Right lobe of liver (tissue), 6 donors: ENCODE measurements around the gene HOXD11. TPM values are rescaled to one million over a fixed set of nuclear protein-coding genes. Genes with fewer than 3 reads are reported as not detected.

ENCODE experiments used
- ATAC-seq, 4 donors: fragments of 200-7000 bp; cut with Tn5 transposase; one replicate each; pipeline ENCODE4 v1.9.1; 2020; ENCODE audit warnings: mild to moderate bottlenecking in 4 of 4, moderate library complexity in 4 of 4
- DNase-seq, 3 donors: peaks; one replicate each; pipeline ENCODE4 v3.0.0-alpha.2; 2020
- H3K27ac ChIP-seq, 3 donors: fragments of 200-600 bp; one replicate each; pipeline ENCODE4 v1.8.0; 2022
- H3K27me3 ChIP-seq, 2 donors: fragments of 200-600 bp; one replicate each; pipeline ENCODE4 v1.8.0; 2022
- H3K36me3 ChIP-seq, 4 donors: fragments of 200-600 bp; sonication (generic) in 1 of 4; one replicate each; pipeline versions ENCODE4 v1.5.1 to v1.8.0; 2017 to 2022; ENCODE audit warnings: control low read depth in 1 of 4
- H3K4me1 ChIP-seq, 4 donors: fragments of 200-600 bp; sonication (generic) in 1 of 4; one replicate each; pipeline versions ENCODE4 v1.5.1 to v1.8.0; 2017 to 2022; ENCODE audit warnings: control low read depth in 1 of 4
- H3K4me3 ChIP-seq, 3 donors: fragments of 200-600 bp; one replicate each; pipeline ENCODE4 v1.8.0; 2022
- H3K9me3 ChIP-seq, 4 donors: fragments of 200-600 bp; sonication (generic) in 1 of 4; one replicate each; pipeline versions ENCODE4 v1.5.1 to v1.8.0; 2017 to 2022; ENCODE audit warnings: control low read depth in 1 of 4
- POLR2A ChIP-seq: fragments of 450-650 bp; IDR thresholded peaks from one replicate; pipeline ENCODE4 v1.6.1; 2017; ENCODE audit warnings: antibody characterized with exemption, mild to moderate bottlenecking
- WGBS: methylation state at CpG from one replicate; pipeline ENCODE4 v1.1.6; 2018; ENCODE audit warnings: low coverage, low lambda C conversion rate; ENCODE audit not compliant: insufficient coverage; ENCODE audit errors: missing lambda C conversion rate; 5-methylcytosine and 5-hydroxymethylcytosine counted together
- intact Hi-C, 2 donors: fragments of 100-400 bp; cut with DNase I; formaldehyde crosslinking; loops; one replicate each; pipeline versions ENCODE4 v1.11.2 to v1.14.1; 2022
- total RNA-seq, 6 experiments: library from RNA; depleted of rRNA in 2 of 6; stranded (reverse); fragments of >200 nt in 2 of 6; fragmentation: NEBNext Ultra II Directional in 3 of 6; extraction: Animal tissue kit (Norgen Biotek cat#: 25700) in 3 of 6; gene quantifications; one replicate each; pipeline versions ENCODE4 v1.1.0 to v1.2.4, GENCODE V29; 2016 to 2023
- TF ChIP-seq, protein P1 (sequence below), 4 donors: fragments of 200-600 bp in 3 of 4; fragments of 450-650 bp in 1 of 4; IDR thresholded peaks; one replicate each; pipeline versions ENCODE4 v1.5.1 to v1.8.0; 2016 to 2022; ENCODE audit warnings: antibody characterized with exemption in 4 of 4, mild to moderate bottlenecking in 2 of 4
- donor health status: DM: no; HTN: yes; CAD: no.
- donor health status: DM: no; HTN: no; CAD: no.
- donor health status: DM: no; HTN: no; CAD: no.
- donor health status: DM: no; HTN: yes; CAD: no.
- donor health status: DM: no; HTN: yes; CAD: no.

Gene HOXD11
- total RNA-seq, 6 experiments from 2014 or later: not detected

GRCh38 chr2:176150584-176151441 lies 43.7 kb downstream of the HOXD11 start:
- ATAC-seq: no peak
- Histone ChIP-seq H3K9me3 (no peaks in the 10 kb centered on the region), H3K27ac (no peak overlapping the region), H3K27me3 (peaks cover 0 to 76% of the 10 kb centered on the region in 2 donors), H3K4me3 (no peak overlapping the region), H3K4me1 (no peaks in the 10 kb centered on the region), H3K36me3 (no peaks in the 10 kb centered on the region)
- 6% methylated on average over 6 of the region's 14 CpGs for WGBS
- intact Hi-C loops: no loop called here
- TF ChIP-seq POLR2A: no peak
- TF ChIP-seq, protein P1, sequence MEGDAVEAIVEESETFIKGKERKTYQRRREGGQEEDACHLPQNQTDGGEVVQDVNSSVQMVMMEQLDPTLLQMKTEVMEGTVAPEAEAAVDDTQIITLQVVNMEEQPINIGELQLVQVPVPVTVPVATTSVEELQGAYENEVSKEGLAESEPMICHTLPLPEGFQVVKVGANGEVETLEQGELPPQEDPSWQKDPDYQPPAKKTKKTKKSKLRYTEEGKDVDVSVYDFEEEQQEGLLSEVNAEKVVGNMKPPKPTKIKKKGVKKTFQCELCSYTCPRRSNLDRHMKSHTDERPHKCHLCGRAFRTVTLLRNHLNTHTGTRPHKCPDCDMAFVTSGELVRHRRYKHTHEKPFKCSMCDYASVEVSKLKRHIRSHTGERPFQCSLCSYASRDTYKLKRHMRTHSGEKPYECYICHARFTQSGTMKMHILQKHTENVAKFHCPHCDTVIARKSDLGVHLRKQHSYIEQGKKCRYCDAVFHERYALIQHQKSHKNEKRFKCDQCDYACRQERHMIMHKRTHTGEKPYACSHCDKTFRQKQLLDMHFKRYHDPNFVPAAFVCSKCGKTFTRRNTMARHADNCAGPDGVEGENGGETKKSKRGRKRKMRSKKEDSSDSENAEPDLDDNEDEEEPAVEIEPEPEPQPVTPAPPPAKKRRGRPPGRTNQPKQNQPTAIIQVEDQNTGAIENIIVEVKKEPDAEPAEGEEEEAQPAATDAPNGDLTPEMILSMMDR (IDR thresholded peaks at IDR 0.05): no peak
- no peak for DNase-seq

GRCh38 chr2:176151442-176152287 lies 44.6 kb downstream of the HOXD11 start, which contains the start of gene HOXD4:
HOXD4 (plus strand) TSS chr2:176151550; CDS start chr2:176151634, 84 bp downstream.
- no peaks in the 10 kb centered on the region for H3K9me3 ChIP-seq
- no peaks in the 10 kb centered on the region for H3K36me3 ChIP-seq
- intact Hi-C loops: no loop called here
- H3K4me3 ChIP-seq: no peak within 1 kb of the TSS
- DNase-seq (no peak), ATAC-seq (no peak)
- no peak within 1 kb of the TSS for H3K27ac ChIP-seq
- 2% methylated on average over 12 of the region's 55 CpGs for WGBS
- TF ChIP-seq POLR2A: no peak
- TF ChIP-seq, protein P1 (IDR thresholded peaks at IDR 0.05): no peak
- H3K4me1 ChIP-seq: no peaks in the 10 kb centered on the region
- peaks cover 0 to 82% of the 10 kb centered on the region in 2 donors for H3K27me3 ChIP-seq

DNA sequence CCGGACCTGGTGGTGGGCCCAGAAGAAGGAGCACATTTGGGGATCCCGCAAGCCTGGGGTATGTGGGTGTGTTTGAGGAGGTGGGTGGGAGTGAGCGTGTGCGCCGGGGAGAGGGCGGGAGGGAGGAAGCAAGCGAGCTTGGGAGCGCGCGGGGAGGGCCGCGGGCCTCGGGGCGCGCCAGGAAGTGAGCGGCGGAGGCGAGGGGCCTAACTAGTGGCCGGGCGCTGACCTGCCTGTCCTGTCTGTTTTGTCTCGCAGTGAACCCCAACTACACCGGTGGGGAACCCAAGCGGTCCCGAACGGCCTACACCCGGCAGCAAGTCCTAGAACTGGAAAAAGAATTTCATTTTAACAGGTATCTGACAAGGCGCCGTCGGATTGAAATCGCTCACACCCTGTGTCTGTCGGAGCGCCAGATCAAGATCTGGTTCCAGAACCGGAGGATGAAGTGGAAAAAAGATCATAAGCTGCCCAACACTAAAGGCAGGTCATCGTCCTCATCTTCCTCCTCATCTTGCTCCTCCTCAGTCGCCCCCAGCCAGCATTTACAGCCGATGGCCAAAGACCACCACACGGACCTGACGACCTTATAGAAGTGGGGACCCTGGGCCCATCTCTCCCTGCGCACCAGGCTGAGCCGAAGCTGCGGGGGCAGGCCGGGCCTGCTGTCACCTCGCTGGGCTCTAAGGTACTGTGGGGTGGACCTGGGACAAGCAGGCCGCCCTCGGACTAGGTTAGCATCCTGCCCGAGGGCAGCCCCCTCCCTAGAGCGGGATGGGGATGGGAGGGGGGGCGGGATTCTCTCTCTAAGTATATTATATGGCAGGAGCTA lies 45.5 kb downstream of the HOXD11 start:
- Histone ChIP-seq H3K36me3 (no peaks in the 10 kb centered on the region), H3K9me3 (no peaks in the 10 kb centered on the region), H3K4me3 (no peak overlapping the region), H3K27ac (no peak overlapping the region), H3K27me3 (peaks cover 0 to 82% of the 10 kb centered on the region in 2 donors), H3K4me1 (peaks cover 0 to 4% (median 0%) of the 10 kb centered on the region in 4 donors)
- no peak for TF ChIP-seq POLR2A
- TF ChIP-seq, protein P1 (IDR thresholded peaks at IDR 0.05): no peak
- ATAC-seq (no peak), DNase-seq (no peak)
- intact Hi-C loops: no loop called here
- WGBS: 4% methylated on average over 23 of the region's 48 CpGs

DNA sequence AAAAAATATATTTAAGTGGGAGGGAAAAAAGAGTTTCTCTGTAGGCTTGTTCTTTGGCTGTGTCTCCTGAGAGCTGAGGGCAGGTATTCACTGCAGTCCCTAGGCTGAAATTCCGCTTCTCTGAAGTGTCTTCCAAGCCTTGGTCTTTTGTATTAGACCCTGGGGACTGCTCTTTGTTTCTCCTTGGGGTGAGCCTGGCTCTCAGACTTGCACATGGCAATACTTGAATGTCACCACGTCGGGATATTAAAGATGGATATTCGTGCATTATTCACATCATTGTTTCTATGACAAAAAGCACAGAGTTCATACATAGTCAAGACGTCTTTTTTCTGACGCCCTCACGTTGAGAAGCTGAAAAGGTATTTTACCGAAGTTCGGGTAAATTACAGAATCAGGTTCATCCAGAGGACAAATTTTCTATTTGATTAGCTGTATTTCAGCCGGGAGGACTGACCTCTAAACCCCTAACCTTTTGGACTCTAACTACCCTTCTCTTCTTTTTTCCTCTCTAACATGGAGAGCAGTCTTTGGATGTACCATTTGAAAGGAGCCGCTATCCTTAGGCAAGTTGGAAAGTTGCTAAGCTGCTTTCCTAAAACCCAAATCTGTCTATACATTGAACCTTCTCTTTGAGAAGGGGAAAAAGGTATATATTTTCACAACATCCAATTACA lies 47.6 kb downstream of the HOXD11 start:
- H3K4me1 ChIP-seq: peaks cover 0 to 11% (median 0%) of the 10 kb centered on the region in 4 donors
- TF ChIP-seq POLR2A: no peak
- TF ChIP-seq, protein P1 (IDR thresholded peaks at IDR 0.05): no peak
- intact Hi-C loops: no loop called here
- no peak for ATAC-seq
- peaks cover 0 to 78% of the 10 kb centered on the region in 2 donors for H3K27me3 ChIP-seq
- no peak overlapping the region for H3K4me3 ChIP-seq
- no peak overlapping the region for H3K27ac ChIP-seq
- DNase-seq: no peak
- H3K36me3 ChIP-seq: no peaks in the 10 kb centered on the region
- WGBS: 15% methylated on average over 11 of the region's 11 CpGs
- no peaks in the 10 kb centered on the region for H3K9me3 ChIP-seq
